ENCODE data around the gene PKP1. TPM values are rescaled to one million over a fixed set of nuclear protein-coding genes. Genes with fewer than 3 reads are reported as not detected.

PKP1 gene
- total RNA-seq, 4 donors from 2014 or later, result 0.11 to 0.94 (median 0.54) TPM; not detected in 1

DNA sequence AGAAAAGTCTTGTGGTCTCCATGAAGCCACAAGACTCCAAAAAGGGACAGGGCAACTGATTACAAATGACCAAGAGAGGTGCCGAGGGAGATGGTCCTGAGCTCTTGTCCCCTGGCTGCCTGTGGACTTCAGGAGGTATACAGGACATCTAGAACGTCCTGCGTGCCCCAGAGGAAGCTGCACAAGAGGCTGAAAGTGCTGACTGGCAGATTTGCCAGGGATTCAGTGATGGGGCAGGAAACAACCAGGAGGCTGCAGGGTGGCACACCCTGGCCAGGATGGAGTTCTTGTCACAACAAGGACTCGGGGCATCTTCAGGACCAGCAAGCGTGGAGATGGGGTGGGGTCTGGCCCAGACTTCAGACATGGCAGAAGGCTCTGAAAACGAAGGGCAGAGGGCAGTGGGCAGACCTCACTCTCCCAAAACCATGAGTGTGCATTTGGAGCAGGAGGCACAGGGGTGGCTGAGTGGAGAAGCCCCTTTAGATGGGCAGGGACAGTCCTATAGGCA, 13.4 kb upstream of the PKP1 start:
- no peaks in the 10 kb centered on the region for H3K36me3 ChIP-seq
- no peak for DNase-seq
- no peak overlapping the region for H3K27ac ChIP-seq
- no peak for TF ChIP-seq POLR2A (IDR thresholded peaks at IDR 0.05)
- TF ChIP-seq, protein P1, sequence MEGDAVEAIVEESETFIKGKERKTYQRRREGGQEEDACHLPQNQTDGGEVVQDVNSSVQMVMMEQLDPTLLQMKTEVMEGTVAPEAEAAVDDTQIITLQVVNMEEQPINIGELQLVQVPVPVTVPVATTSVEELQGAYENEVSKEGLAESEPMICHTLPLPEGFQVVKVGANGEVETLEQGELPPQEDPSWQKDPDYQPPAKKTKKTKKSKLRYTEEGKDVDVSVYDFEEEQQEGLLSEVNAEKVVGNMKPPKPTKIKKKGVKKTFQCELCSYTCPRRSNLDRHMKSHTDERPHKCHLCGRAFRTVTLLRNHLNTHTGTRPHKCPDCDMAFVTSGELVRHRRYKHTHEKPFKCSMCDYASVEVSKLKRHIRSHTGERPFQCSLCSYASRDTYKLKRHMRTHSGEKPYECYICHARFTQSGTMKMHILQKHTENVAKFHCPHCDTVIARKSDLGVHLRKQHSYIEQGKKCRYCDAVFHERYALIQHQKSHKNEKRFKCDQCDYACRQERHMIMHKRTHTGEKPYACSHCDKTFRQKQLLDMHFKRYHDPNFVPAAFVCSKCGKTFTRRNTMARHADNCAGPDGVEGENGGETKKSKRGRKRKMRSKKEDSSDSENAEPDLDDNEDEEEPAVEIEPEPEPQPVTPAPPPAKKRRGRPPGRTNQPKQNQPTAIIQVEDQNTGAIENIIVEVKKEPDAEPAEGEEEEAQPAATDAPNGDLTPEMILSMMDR (IDR thresholded peaks at IDR 0.05), result no peak
- H3K4me1 ChIP-seq, result peaks cover 2 to 9% of the 10 kb centered on the region in 2 donors
- intact Hi-C loops (cut with DNase I), result no loop called here
- WGBS, 2 donors, result 74 to 81% methylated on average over 6 of the region's 6 CpGs
- H3K27me3 ChIP-seq, result no peaks in the 10 kb centered on the region
- H3K4me3 ChIP-seq (replicated peaks in 1 of 3), result no peak overlapping the region
- H3K9me3 ChIP-seq, result no peaks in the 10 kb centered on the region

DNA sequence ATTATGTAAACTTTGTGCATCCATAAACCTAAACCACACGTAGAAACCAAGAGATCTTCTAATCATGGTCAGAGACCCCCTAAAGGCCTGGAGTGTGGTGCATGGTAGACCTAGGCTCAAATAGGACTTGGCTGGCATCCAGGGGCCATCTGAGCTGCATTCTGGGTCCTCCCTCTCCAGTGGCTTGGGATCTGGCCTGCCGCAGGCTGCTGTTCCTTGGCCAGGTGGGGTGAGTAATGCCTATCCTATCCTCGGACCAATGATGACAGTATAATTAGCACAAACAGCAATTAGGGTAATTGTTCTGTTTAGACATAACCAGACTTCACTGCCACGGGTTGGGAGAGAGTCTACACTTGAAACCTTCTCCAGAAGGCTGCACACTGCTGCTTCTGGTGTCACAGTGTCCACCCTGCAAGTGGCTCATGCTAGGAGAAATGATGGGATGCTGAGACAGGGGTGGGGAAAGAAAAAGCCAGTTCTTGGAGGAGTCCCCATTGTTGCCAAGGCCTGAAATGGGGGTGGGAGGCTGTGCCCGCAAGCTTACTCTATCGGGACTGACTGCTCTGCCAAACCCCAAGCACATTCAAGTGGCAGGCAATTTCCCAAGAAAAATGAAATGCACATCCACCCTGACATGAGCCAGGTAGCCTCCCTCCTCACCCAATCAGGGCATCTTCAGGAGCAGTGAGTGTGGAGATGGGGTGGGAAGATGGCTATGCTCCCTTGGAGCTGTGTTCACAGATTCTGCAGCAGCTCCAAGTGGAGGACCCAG, 12.5 kb upstream of the PKP1 start:
- no peaks in the 10 kb centered on the region for H3K27me3 ChIP-seq
- WGBS, 2 donors, result 83 to 94% methylated on average over 6 of the region's 6 CpGs
- H3K4me1 ChIP-seq, result peaks cover 2 to 14% of the 10 kb centered on the region in 2 donors
- H3K36me3 ChIP-seq, result no peaks in the 10 kb centered on the region
- H3K27ac ChIP-seq, result no peak overlapping the region
- no peaks in the 10 kb centered on the region for H3K9me3 ChIP-seq
- TF ChIP-seq, protein P1 (IDR thresholded peaks at IDR 0.05), result no peak
- TF ChIP-seq POLR2A (IDR thresholded peaks at IDR 0.05), result no peak
- intact Hi-C loops (cut with DNase I), result no loop called here
- no peak for DNase-seq
- H3K4me3 ChIP-seq (replicated peaks in 1 of 3), result no peak overlapping the region

DNA sequence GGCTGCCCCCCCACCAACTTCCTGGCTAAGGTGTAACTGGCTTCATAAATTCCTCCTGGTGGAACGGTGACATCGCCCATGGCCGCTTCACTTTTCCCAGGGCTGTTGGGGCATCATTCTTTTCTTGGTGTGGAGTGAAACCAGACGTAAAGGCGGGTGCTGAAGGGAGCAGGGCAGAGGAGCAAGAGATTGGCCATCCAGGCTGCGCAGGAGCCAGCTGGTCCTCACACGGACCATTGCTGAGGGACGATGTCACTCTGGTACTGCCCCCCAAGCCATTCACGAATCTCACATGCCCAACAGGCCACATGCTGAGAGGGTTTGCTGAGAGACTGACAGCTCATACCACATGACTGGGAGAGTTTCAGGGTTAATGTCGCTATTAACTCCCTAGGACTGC, 10.5 kb upstream of the PKP1 start:
- peaks cover 2 to 14% of the 10 kb centered on the region in 2 donors for H3K4me1 ChIP-seq
- H3K27ac ChIP-seq, result no peak overlapping the region
- TF ChIP-seq, protein P1 (IDR thresholded peaks at IDR 0.05), result no peak
- no peak for TF ChIP-seq POLR2A (IDR thresholded peaks at IDR 0.05)
- H3K4me3 ChIP-seq (replicated peaks in 1 of 3), result no peak overlapping the region
- H3K36me3 ChIP-seq, result no peaks in the 10 kb centered on the region
- H3K9me3 ChIP-seq, result no peaks in the 10 kb centered on the region
- 91 to 92% methylated on average over 10 of the region's 10 CpGs for WGBS, 2 donors
- intact Hi-C loops (cut with DNase I), result no loop called here
- H3K27me3 ChIP-seq, result no peaks in the 10 kb centered on the region
- no peak for DNase-seq

DNA sequence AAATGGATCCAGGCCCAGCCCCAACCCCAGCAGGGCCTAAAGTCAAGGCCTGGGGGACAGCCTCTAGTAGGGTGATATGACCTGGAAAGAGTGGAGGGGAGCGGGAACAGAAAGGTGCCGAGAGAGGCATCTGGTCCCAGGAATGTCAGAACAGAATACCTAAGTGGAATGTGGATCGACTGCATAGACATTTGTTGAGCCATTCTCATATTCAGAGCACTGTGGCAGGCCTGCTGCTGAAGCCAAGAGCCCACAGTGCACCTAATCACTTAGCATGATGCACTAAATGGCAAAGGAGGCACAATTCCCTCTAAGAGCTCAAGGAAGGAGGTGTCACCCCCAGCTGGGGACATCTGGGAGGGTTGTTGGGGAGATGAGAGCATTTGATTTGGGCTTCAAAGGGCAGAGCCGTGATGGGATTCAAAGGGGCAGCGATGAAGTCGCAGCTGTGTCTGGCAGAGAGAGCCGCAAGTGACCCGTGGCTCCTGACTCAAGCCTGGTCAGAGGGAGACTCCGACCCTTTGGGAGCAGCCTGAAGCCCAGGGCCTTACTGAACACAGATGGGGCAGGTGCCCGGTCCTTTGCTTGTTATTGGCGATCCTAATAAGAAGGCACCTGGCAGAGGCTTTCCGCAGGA, 8.6 kb upstream of the PKP1 start:
- H3K4me3 ChIP-seq (replicated peaks in 1 of 3), result no peak overlapping the region
- H3K27ac ChIP-seq, result no peak overlapping the region
- no peaks in the 10 kb centered on the region for H3K36me3 ChIP-seq
- DNase-seq, result no peak
- TF ChIP-seq POLR2A (IDR thresholded peaks at IDR 0.05), result no peak
- TF ChIP-seq, protein P1 (IDR thresholded peaks at IDR 0.05), result no peak
- intact Hi-C loops (cut with DNase I), result no loop called here
- WGBS, 2 donors, result 92 to 95% methylated on average over 10 to 12 of the region's 12 CpGs
- no peaks in the 10 kb centered on the region for H3K9me3 ChIP-seq
- peaks cover 0 to 6% of the 10 kb centered on the region in 2 donors for H3K4me1 ChIP-seq
- H3K27me3 ChIP-seq, result no peaks in the 10 kb centered on the region

DNA sequence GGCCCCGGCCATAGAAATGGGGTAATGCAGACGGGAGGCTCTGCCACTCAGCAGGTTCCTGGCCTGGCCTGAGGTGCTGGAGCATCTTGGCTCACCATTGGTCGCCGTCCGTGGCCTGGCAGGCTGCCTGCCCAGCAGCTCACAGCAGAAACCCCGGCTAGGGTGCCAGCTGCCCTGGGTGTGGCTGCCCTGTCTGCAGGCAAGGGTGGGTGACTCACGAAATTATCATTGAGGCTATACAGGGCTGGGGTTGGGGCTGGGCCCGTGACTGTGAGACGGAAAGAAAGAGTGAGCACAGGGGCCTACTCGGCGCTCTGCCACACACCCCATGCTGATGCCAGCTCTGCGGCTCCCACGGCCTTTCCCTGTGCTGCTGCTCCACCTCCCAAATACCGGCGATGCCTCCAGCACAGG, 8.0 kb upstream of the PKP1 start:
- H3K4me3 ChIP-seq (replicated peaks in 1 of 3), result no peak overlapping the region
- no peak overlapping the region for H3K27ac ChIP-seq
- 43 to 69% methylated on average over 13 to 15 of the region's 15 CpGs for WGBS, 2 donors
- no peaks in the 10 kb centered on the region for H3K9me3 ChIP-seq
- H3K36me3 ChIP-seq, result no peaks in the 10 kb centered on the region
- TF ChIP-seq, protein P1 (IDR thresholded peaks at IDR 0.05), result no peak
- TF ChIP-seq POLR2A (IDR thresholded peaks at IDR 0.05), result no peak
- H3K27me3 ChIP-seq, result no peaks in the 10 kb centered on the region
- peaks cover 0 to 6% of the 10 kb centered on the region in 2 donors for H3K4me1 ChIP-seq
- peak; percentile 70 to 74 for DNase-seq
- intact Hi-C loops (cut with DNase I), result no loop called here
